Islet precursor cell (in vitro differentiated cells): ENCODE results near the gene ZBTB44.
"Not testable (repeated sequence)": the region's sequence is repeated elsewhere in the genome, so short reads cannot be mapped to it uniquely, and the experiment has no call there.

ENCODE experiments used
- DNase-seq: peaks from one replicate; pipeline ENCODE4 v3.0.0-alpha.2; 2018

Gene ZBTB44

GRCh38 chr11:130314750-130315285 lies at the start of gene ZBTB44:
Gene ZBTB44, minus strand, starts transcription at chr11:130314917. Its CDS starts 53,044 bp downstream, at chr11:130261873.
- DNase-seq, result peak; percentile 96

GRCh38 chr11:130359419-130359818 lies 44.7 kb upstream of the ZBTB44 start:
- no peak for DNase-seq

GRCh38 chr11:130358398-130358797 lies 43.7 kb upstream of the ZBTB44 start:
- DNase-seq, result no peak

GRCh38 chr11:130347261-130347660 lies 32.5 kb upstream of the ZBTB44 start:
- no peak for DNase-seq

- DNase-seq, result no peak
Observed at GRCh38 chr11:130344841-130345240, 30.1 kb upstream of the ZBTB44 start.

- no peak for DNase-seq
Observed at GRCh38 chr11:130340671-130341319, 26.1 kb upstream of the ZBTB44 start.

- DNase-seq, result no peak
Observed at GRCh38 chr11:130338667-130339066, 23.9 kb upstream of the ZBTB44 start.

GRCh38 chr11:130337281-130338089 lies 22.8 kb upstream of the ZBTB44 start:
- DNase-seq, result no peak

- not testable (repeated sequence) for DNase-seq
Observed at GRCh38 chr11:130331397-130331796, 16.7 kb upstream of the ZBTB44 start.

- DNase-seq, result no peak
Observed at GRCh38 chr11:130330101-130330684, 15.5 kb upstream of the ZBTB44 start.

GRCh38 chr11:130328420-130328819 lies 13.7 kb upstream of the ZBTB44 start:
- DNase-seq, result no peak

GRCh38 chr11:130327716-130328115 lies 13.0 kb upstream of the ZBTB44 start:
- DNase-seq, result no peak

GRCh38 chr11:130325691-130326090 lies 11.0 kb upstream of the ZBTB44 start:
- no peak for DNase-seq

GRCh38 chr11:130323452-130324450 lies 9.0 kb upstream of the ZBTB44 start:
- no peak for DNase-seq

- DNase-seq, result no peak
Observed at GRCh38 chr11:130322126-130322525, 7.4 kb upstream of the ZBTB44 start.

- no peak for DNase-seq
Observed at GRCh38 chr11:130318031-130318673, 3.4 kb upstream of the ZBTB44 start.

- DNase-seq, result peak; percentile 65
Observed at GRCh38 chr11:130315354-130315970, 745 bp upstream of the ZBTB44 start.

GRCh38 chr11:130314184-130314749 lies 450 bp downstream of the ZBTB44 start:
- peak; percentile 76 for DNase-seq

GRCh38 chr11:130313383-130314183 lies 1.1 kb downstream of the ZBTB44 start:
- DNase-seq, result no peak

- no peak for DNase-seq
Observed at GRCh38 chr11:130312046-130312445, 2.7 kb downstream of the ZBTB44 start.
